Measurements from ENCODE around the gene NPR2.

The NPR2 gene

GRCh38 chr9:35818341-35818740, 26.9 kb downstream of the NPR2 start:
- Mint-ChIP-seq H3K4me3 (no peak overlapping the region), H3K9me3 (no peaks in the 10 kb centered on the region), H3K27ac (no peak overlapping the region), H3K36me3 (ENCODE audit: low read depth) (peaks cover 12% of the 10 kb centered on the region), H3K27me3 (peaks cover 7% of the 10 kb centered on the region), H3K4me1 (ENCODE audit: low read depth) (peaks cover 30% of the 10 kb centered on the region)
- intact Hi-C loops (cut with micrococcal nuclease): loop anchor here (10.0 kb wide), 1 partner anchor 174 kb away; no protein-coding TSS in a partner anchor

DNA sequence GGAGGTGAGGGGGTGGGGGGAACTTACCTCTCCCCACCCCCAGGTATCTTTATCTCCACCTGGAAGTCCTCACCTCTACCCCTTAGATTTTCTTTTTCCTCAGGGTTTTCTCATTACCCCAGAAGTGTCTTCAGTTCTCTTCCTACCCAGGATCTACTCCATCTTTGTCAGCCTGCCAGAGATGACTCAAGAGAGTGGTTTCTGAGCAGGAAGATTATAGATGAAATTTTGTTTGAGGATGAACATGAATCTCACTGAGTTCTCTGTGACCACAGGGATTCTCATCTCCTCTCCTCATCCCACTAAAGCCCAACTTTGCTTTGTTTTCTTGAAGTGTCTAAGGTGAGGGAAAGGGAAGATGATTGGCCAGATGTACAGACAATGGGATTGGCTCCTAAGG, 28.7 kb downstream of the NPR2 start:
- H3K27ac Mint-ChIP-seq: no peak overlapping the region
- H3K9me3 Mint-ChIP-seq: no peaks in the 10 kb centered on the region
- no peak overlapping the region for H3K4me3 Mint-ChIP-seq
- peaks cover 21% of the 10 kb centered on the region for H3K4me1 Mint-ChIP-seq (ENCODE audit: low read depth)
- intact Hi-C loops (cut with micrococcal nuclease): no loop called here
- H3K36me3 Mint-ChIP-seq (ENCODE audit: low read depth): peaks cover 5% of the 10 kb centered on the region
- H3K27me3 Mint-ChIP-seq: peaks cover 7% of the 10 kb centered on the region

DNA sequence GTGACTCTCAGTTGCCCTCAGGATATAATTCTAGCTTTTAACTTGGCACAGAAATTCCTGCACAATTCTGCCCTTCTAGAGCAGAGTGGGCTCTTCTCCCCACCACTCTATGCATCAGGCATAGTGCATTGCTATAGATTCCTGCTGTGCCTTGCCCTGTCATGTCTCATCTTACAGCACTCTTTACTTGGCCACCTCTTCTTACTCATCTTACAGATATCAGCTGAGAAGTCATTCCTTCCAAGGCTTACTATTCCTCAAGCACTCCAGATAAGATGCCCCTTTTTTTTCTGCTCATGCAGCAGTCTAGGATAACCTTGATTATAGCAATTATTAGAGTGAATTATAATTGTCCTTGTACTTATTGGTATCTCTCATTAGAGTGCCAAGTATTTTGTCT, 31.5 kb downstream of the NPR2 start:
- no peak overlapping the region for H3K4me3 Mint-ChIP-seq
- intact Hi-C loops (cut with micrococcal nuclease): no loop called here
- no peak overlapping the region for H3K27ac Mint-ChIP-seq
- H3K4me1 Mint-ChIP-seq (ENCODE audit: low read depth): peaks cover 22% of the 10 kb centered on the region
- H3K9me3 Mint-ChIP-seq: no peaks in the 10 kb centered on the region
- H3K36me3 Mint-ChIP-seq (ENCODE audit: low read depth): no peaks in the 10 kb centered on the region
- H3K27me3 Mint-ChIP-seq: peaks cover 24% of the 10 kb centered on the region

DNA sequence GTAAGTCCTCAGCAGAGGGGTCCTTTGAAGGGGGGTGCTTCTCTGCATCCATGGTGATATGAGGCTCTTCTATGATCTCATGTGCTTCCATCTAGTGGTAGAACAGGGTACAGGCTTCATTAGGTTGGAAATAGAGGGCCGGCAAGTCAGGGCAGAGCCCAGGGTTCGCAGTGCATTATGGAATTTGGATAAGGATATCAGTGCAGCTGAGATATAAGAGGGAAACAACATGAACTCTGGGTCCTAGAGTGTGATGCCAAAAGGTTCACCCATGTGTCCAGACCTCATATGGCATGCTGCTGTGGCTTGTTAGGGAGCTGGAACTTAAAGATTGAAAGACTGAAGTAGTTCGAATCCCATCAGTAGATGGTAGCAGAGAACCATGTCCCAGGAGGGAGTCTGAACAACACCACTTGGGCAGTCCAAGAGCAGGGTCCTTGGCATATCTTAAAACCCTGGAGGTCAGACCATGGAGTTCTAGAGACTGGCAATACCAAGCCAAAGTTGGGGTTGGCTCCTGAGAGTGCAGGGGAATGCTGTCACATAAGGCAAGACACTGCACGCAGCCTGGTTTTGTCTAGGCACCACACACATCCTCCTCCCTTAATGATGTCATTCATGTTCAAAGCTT, 34.8 kb downstream of the NPR2 start:
- Mint-ChIP-seq H3K4me1 (ENCODE audit: low read depth) (peaks cover 45% of the 10 kb centered on the region), H3K27ac (no peak overlapping the region), H3K9me3 (no peaks in the 10 kb centered on the region), H3K27me3 (peaks cover 40% of the 10 kb centered on the region), H3K4me3 (no peak overlapping the region), H3K36me3 (ENCODE audit: low read depth) (peaks cover 7% of the 10 kb centered on the region)
- intact Hi-C loops (cut with micrococcal nuclease): loop anchor here (1.0 kb wide), 2 partner anchors 36 to 56 kb away; no protein-coding TSS in a partner anchor

- intact Hi-C loops (cut with micrococcal nuclease): no loop called here
- H3K27ac Mint-ChIP-seq: no peak overlapping the region
- no peaks in the 10 kb centered on the region for H3K9me3 Mint-ChIP-seq
- H3K4me3 Mint-ChIP-seq: no peak overlapping the region
- H3K36me3 Mint-ChIP-seq (ENCODE audit: low read depth): peaks cover 7% of the 10 kb centered on the region
- peaks cover 57% of the 10 kb centered on the region for H3K4me1 Mint-ChIP-seq (ENCODE audit: low read depth)
- H3K27me3 Mint-ChIP-seq: peaks cover 44% of the 10 kb centered on the region
Observed at GRCh38 chr9:35827486-35827885, 36.1 kb downstream of the NPR2 start.

DNA sequence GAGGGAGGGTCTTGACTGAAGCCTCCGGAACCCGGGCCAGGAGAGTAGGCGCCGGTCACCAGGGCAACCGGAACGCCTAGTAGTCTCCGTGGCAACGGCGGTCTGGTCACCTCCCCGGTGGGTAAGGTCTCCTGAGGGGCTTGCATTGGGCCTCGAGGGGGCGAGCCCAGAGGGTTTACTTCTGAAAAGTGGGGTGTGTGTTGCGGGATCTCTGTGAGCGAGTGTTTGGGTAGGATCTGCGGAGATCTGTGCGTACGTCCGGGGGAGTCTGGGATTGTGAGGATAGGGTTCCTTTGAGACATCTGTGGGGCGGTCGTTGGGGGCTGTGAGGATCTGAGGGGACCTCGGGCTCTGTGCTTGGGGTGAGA, 37.3 kb downstream of the NPR2 start, which contains the start of gene FAM221B:
TSS of gene FAM221B (minus strand) at position 17 of the 368 bp plus-strand sequence. CDS start 2,571 bp downstream, outside the sequence.
- peaks cover 7% of the 10 kb centered on the region for H3K36me3 Mint-ChIP-seq (ENCODE audit: low read depth)
- no peaks in the 10 kb centered on the region for H3K9me3 Mint-ChIP-seq
- intact Hi-C loops (cut with micrococcal nuclease): loop anchor here (2.0 kb wide), 1 partner anchor 16 kb away; no protein-coding TSS in a partner anchor
- H3K27ac Mint-ChIP-seq: peak within 1 kb of the TSS; percentile 67
- peaks cover 69% of the 10 kb centered on the region for H3K4me1 Mint-ChIP-seq (ENCODE audit: low read depth)
- H3K4me3 Mint-ChIP-seq: peak within 1 kb of the TSS; percentile 87
- H3K27me3 Mint-ChIP-seq: peaks cover 54% of the 10 kb centered on the region

GRCh38 chr9:35829084-35829763, 37.8 kb downstream of the NPR2 start, which contains the start of gene TMEM8B:
Gene TMEM8B, plus strand, starts transcription at chr9:35829228. Its CDS starts 220 bp downstream, at chr9:35829448.
- H3K4me3 Mint-ChIP-seq: peak within 1 kb of the TSS; percentile 87
- H3K9me3 Mint-ChIP-seq: no peaks in the 10 kb centered on the region
- intact Hi-C loops (cut with micrococcal nuclease): loop anchor here (2.0 kb wide), 1 partner anchor 16 kb away; no protein-coding TSS in a partner anchor
- H3K27me3 Mint-ChIP-seq: peaks cover 54% of the 10 kb centered on the region
- peaks cover 73% of the 10 kb centered on the region for H3K4me1 Mint-ChIP-seq (ENCODE audit: low read depth)
- peaks cover 7% of the 10 kb centered on the region for H3K36me3 Mint-ChIP-seq (ENCODE audit: low read depth)
- peak within 1 kb of the TSS; percentile 67 for H3K27ac Mint-ChIP-seq

GRCh38 chr9:35829764-35830096, 38.3 kb downstream of the NPR2 start:
- peak overlapping the region; percentile 78 for H3K4me3 Mint-ChIP-seq
- H3K27me3 Mint-ChIP-seq: peaks cover 59% of the 10 kb centered on the region
- peaks cover 7% of the 10 kb centered on the region for H3K36me3 Mint-ChIP-seq (ENCODE audit: low read depth)
- no peaks in the 10 kb centered on the region for H3K9me3 Mint-ChIP-seq
- H3K4me1 Mint-ChIP-seq (ENCODE audit: low read depth): peaks cover 78% of the 10 kb centered on the region
- intact Hi-C loops (cut with micrococcal nuclease): loop anchor here (2.0 kb wide), 1 partner anchor 15 kb away; no protein-coding TSS in a partner anchor
- peak overlapping the region; percentile 67 for H3K27ac Mint-ChIP-seq

DNA sequence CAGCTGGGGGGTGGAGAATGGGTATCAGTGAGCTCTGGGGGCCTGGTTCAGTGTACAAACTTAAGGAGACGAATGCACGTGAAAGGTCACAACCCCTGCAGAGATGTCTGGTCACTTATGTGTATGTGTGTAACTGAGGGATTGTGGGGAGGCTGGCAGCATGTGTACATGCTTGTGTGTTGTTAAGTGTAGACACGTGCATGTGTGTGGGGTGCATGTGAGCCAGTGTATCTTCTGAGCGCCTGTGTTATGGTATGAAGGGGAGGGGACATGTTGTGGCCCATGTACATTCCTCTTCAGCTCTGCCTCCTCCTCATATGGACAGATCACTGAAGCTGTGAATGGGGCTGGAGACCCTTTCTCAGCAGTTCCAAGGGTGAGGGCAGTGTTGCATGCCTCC, 39.6 kb downstream of the NPR2 start:
- Mint-ChIP-seq H3K4me1 (ENCODE audit: low read depth) (peaks cover 81% of the 10 kb centered on the region), H3K27ac (no peak overlapping the region), H3K36me3 (ENCODE audit: low read depth) (peaks cover 7% of the 10 kb centered on the region), H3K9me3 (no peaks in the 10 kb centered on the region), H3K4me3 (no peak overlapping the region), H3K27me3 (peaks cover 66% of the 10 kb centered on the region)
- intact Hi-C loops (cut with micrococcal nuclease): no loop called here

GRCh38 chr9:35832814-35833213, 41.4 kb downstream of the NPR2 start:
- intact Hi-C loops (cut with micrococcal nuclease): no loop called here
- Mint-ChIP-seq H3K27ac (no peak overlapping the region), H3K36me3 (ENCODE audit: low read depth) (peaks cover 7% of the 10 kb centered on the region), H3K9me3 (no peaks in the 10 kb centered on the region), H3K27me3 (peaks cover 70% of the 10 kb centered on the region), H3K4me3 (no peak overlapping the region), H3K4me1 (ENCODE audit: low read depth) (peaks cover 91% of the 10 kb centered on the region)

DNA sequence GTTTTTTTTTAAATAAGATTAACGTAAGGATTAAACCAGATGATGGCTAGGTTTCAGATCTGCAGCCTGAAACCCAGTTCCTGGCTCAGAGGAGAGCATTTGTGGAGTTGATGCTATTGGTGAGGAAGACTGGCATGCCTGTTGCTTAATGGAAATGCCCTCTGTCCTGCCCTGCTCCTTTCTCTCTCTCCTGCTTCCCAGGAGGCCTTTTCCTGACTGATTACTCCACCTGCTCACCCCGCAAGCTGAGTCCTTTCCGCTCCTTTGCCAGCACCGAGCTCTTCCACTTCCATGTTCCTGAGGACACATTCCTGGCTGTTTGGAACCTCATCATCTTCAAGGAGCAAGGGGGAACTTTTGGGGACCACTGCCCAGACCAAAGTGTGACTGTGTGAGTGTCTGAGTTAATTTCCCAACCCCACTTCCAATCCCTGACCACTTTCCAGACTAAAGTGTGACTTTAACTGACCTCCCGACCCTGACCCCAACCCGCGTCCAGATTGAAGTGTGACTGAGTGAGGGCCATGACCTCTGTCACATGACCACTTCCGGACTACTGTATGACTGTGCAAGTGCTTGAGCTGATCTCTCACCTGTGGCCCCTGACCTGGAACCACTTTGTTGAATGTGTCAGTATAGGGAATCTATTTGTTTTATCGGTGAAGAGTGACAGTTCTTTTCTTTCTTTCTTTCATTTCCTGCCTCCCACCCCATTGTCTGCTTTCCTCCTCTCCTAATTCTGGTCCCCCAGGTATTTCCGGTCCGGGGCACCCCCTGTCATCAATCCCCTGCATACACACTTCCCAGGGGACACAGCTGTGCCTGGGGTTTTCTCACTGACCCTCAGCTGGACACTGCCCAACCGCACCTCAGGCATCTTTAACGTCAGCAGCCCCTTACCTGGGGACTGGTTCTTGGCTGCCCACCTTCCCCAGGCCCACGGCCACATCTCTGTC, 43.1 kb downstream of the NPR2 start:
- H3K4me3 Mint-ChIP-seq: no peak overlapping the region
- H3K4me1 Mint-ChIP-seq (ENCODE audit: low read depth): peaks cover 95% of the 10 kb centered on the region

DNA sequence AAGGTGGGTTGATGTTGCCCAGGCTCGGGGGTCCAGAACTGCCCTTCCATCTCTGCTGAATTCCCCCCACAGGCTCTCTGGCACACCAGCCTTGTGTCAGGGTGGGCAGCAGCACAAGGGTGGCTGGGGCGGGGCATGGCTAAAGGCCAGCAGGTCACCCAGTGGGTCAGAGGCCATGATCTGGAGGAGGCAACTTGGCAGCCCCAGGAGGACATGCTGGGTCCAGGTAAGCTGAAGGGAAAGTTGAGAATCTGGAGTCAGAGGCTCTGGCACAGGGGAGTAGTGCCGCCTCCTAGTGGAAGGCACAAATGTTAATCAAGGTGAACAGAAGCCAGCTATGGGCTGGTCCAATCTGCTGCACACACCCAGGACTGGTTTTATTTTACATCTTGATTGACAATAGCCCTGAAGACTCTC, 43.8 kb downstream of the NPR2 start:
- H3K4me3 Mint-ChIP-seq: no peak overlapping the region
- peaks cover 7% of the 10 kb centered on the region for H3K9me3 Mint-ChIP-seq
- intact Hi-C loops (cut with micrococcal nuclease): loop anchor here (5.0 kb wide), 1 partner anchor 42 kb away; no protein-coding TSS in a partner anchor
- peaks cover 79% of the 10 kb centered on the region for H3K27me3 Mint-ChIP-seq
- H3K36me3 Mint-ChIP-seq (ENCODE audit: low read depth): peaks cover 5% of the 10 kb centered on the region
- peaks cover 94% of the 10 kb centered on the region for H3K4me1 Mint-ChIP-seq (ENCODE audit: low read depth)
- no peak overlapping the region for H3K27ac Mint-ChIP-seq

More for the DNA sequence above, 43.1 kb downstream of the NPR2 start:
- H3K27me3 Mint-ChIP-seq: peaks cover 77% of the 10 kb centered on the region
- H3K36me3 Mint-ChIP-seq (ENCODE audit: low read depth): no peaks in the 10 kb centered on the region
- intact Hi-C loops (cut with micrococcal nuclease): loop anchor here (5.0 kb wide), 1 partner anchor 43 kb away; no protein-coding TSS in a partner anchor
- H3K27ac Mint-ChIP-seq: peak overlapping the region; percentile 13
- H3K9me3 Mint-ChIP-seq: peaks cover under 1% of the 10 kb centered on the region

GRCh38 chr9:35835766-35836165, 44.4 kb downstream of the NPR2 start:
- peaks cover 94% of the 10 kb centered on the region for H3K4me1 Mint-ChIP-seq (ENCODE audit: low read depth)
- peaks cover 82% of the 10 kb centered on the region for H3K27me3 Mint-ChIP-seq
- no peak overlapping the region for H3K4me3 Mint-ChIP-seq
- H3K9me3 Mint-ChIP-seq: peaks cover 12% of the 10 kb centered on the region
- H3K27ac Mint-ChIP-seq: no peak overlapping the region
- H3K36me3 Mint-ChIP-seq (ENCODE audit: low read depth): peaks cover 8% of the 10 kb centered on the region
- intact Hi-C loops (cut with micrococcal nuclease): loop anchor here (5.0 kb wide), 1 partner anchor 42 kb away; no protein-coding TSS in a partner anchor

Data from dendritic cell treated with granulocyte-macrophage colony-stimulating factor and Interleukin-4, amounts not matched to agents 40 ng/mL and 50 ng/mL, for 4 days (primary cell).